K562 (cell line): Measurements from ENCODE around the gene ANKRD7. TPM values are rescaled to one million over a fixed set of nuclear protein-coding genes. Genes with fewer than 3 reads are reported as not detected.
A peak's percentile ranks its signal among the peaks of the same experiment; 100 is the strongest.

Experiments
- BHLHE40 ChIP-seq: IDR thresholded peaks from 2 replicates; pipeline ENCODE4 v1.6.1; 2011; ENCODE audit warnings: low read length, improper control_type of control experiment
- FOXP1 ChIP-seq: sonication (generic); formaldehyde crosslinking; IDR thresholded peaks from 2 replicates; pipeline ENCODE4 v1.8.0; 2022; ENCODE audit warnings: mild to moderate bottlenecking, missing genetic modification reagents
- GABPB1 ChIP-seq: sonication (generic); formaldehyde crosslinking; IDR thresholded peaks from 2 replicates; pipeline ENCODE4 v1.8.0; 2022; ENCODE audit warnings: mild to moderate bottlenecking, missing genetic modification reagents
- GTF2B ChIP-seq: IDR thresholded peaks from 2 replicates; pipeline ENCODE4 v1.6.1; 2011; ENCODE audit not compliant: insufficient read length; ENCODE audit errors: extremely low read depth
- MAFF ChIP-seq: IDR thresholded peaks from 2 replicates; pipeline ENCODE4 v1.6.1; 2012; ENCODE audit warnings: low read length, improper control_type of control experiment
- MYC ChIP-seq, 2 experiments: fragments of 250-450 bp in 1 of 2; sonication (Bioruptor Pico) in 1 of 2; IDR thresholded peaks; 2 replicates each; pipeline versions ENCODE4 v1.5.1 to v1.6.1; 2012 to 2021; ENCODE audit warnings: low read depth in 2 of 2, borderline replicate concordance in 1 of 2, improper control_type of control experiment in 1 of 2, low read length in 1 of 2, mild to moderate bottlenecking in 1 of 2, moderate library complexity in 1 of 2
- SAP30 ChIP-seq: fragments of 200-600 bp; sonication (generic); IDR thresholded peaks from 2 replicates; pipeline ENCODE4 v1.6.1; 2012; ENCODE audit warnings: borderline replicate concordance, low read depth, mild to moderate bottlenecking, moderate library complexity, low read length, control low read depth, inconsistent platforms; ENCODE audit not compliant: insufficient read depth, poor library complexity, severe bottlenecking
- ZNF184 ChIP-seq: sonication (generic); formaldehyde crosslinking; IDR thresholded peaks from 2 replicates; pipeline ENCODE4 v1.5.0; 2020; ENCODE audit warnings: missing genetic modification reagents
- ZNF280A ChIP-seq: fragments of 450-650 bp; IDR thresholded peaks from 2 replicates; pipeline ENCODE4 v1.6.1; 2018; ENCODE audit warnings: mild to moderate bottlenecking, low read depth; ENCODE audit not compliant: partially characterized antibody
- ZNF717 ChIP-seq: fragments of 250-450 bp; sonication (Bioruptor Pico); IDR thresholded peaks from 2 replicates; pipeline ENCODE4 v1.5.0; 2021
- polyA plus RNA-seq, 8 experiments: library from polyadenylated mRNA; depleted of rRNA in 4 of 8; stranded (reverse) in 5 of 8; unstranded in 3 of 8; fragments of >200 nt; fragmentation: Nextera tagmentation in 2 of 8; fragmentation: Illumina TruSeq in 1 of 8; extraction: Ambion mirVana in 2 of 8; extraction: Trizol in 1 of 8; gene quantifications; 2 replicates each; pipeline versions ENCODE4 v1.2.1 to v1.2.3, GENCODE V29; 2011 to 2014; ENCODE audit warnings: inconsistent platforms in 1 of 8, missing spikeins in 1 of 8
- total RNA-seq, 7 experiments: library from RNA; depleted of rRNA in 6 of 7; stranded (reverse); fragments of >200 nt in 6 of 7; fragmentation: Illumina TruSeq in 2 of 7; extraction: Trizol in 2 of 7; gene quantifications; 2 replicates each; pipeline versions ENCODE4 v1.2.1 to v1.2.3, GENCODE V29; 2011 to 2021; ENCODE audit warnings: low replicate concordance in 1 of 7
- TF ChIP-seq, protein P1 (sequence below), 2 experiments: fragments of 450-650 bp in 1 of 2; IDR thresholded peaks; 2 replicates each; pipeline ENCODE4 v1.6.1; 2011 to 2017; ENCODE audit warnings: low read depth in 2 of 2, antibody characterized with exemption in 1 of 2, borderline replicate concordance in 1 of 2, low read length in 1 of 2, mild to moderate bottlenecking in 1 of 2, mixed read lengths in 1 of 2; ENCODE audit not compliant: control insufficient read depth in 1 of 2
- TF ChIP-seq, protein P2 (sequence below): sonication (generic); formaldehyde crosslinking; IDR thresholded peaks from 2 replicates; pipeline ENCODE4 v1.8.0; 2022; ENCODE audit warnings: mild to moderate bottlenecking, low read depth, missing genetic modification reagents
- TF ChIP-seq, protein P3 (sequence below): fragments of 450-650 bp; conservative IDR thresholded peaks from 2 replicates; pipeline ENCODE4 v1.6.1; 2016; ENCODE audit warnings: missing genetic modification characterization, low read depth, mild to moderate bottlenecking, control low read depth, missing compliant biosample characterization

Gene ANKRD7
- total and polyA plus RNA-seq, 9 of the 15 experiments (the other 6 are each of a cell fraction or from before 2014, with no cell fraction given), result 0.33 TPM; not detected in 8

DNA sequence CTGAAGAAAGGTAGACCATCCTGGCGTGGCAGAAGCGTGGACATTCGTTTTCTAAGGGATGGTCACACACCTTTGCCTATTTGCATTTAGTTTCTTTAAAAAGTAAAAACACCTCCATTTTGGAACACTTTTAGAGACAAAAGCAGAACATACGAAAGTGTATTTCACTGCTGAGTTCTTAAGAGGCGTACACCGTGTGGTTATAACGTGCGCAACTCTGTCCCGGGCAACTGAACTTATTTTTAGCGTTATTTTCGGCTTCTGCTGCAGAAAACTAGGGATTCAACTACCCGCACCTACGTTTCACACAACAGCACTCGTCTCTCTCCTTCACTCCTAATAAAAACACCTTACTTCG lies 41.1 kb upstream of the ANKRD7 start (continued):
- TF ChIP-seq, protein P1, sequence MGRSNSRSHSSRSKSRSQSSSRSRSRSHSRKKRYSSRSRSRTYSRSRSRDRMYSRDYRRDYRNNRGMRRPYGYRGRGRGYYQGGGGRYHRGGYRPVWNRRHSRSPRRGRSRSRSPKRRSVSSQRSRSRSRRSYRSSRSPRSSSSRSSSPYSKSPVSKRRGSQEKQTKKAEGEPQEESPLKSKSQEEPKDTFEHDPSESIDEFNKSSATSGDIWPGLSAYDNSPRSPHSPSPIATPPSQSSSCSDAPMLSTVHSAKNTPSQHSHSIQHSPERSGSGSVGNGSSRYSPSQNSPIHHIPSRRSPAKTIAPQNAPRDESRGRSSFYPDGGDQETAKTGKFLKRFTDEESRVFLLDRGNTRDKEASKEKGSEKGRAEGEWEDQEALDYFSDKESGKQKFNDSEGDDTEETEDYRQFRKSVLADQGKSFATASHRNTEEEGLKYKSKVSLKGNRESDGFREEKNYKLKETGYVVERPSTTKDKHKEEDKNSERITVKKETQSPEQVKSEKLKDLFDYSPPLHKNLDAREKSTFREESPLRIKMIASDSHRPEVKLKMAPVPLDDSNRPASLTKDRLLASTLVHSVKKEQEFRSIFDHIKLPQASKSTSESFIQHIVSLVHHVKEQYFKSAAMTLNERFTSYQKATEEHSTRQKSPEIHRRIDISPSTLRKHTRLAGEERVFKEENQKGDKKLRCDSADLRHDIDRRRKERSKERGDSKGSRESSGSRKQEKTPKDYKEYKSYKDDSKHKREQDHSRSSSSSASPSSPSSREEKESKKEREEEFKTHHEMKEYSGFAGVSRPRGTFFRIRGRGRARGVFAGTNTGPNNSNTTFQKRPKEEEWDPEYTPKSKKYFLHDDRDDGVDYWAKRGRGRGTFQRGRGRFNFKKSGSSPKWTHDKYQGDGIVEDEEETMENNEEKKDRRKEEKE (IDR thresholded peaks at IDR 0.05; ENCODE audit: borderline replicate concordance in 1 of 2, control insufficient read depth in 1 of 2, low read depth in 2 of 2, low read length in 1 of 2), result 0 out of 4 replicates have a peak, but pooled peaks of 1 of the 2 experiments have one; percentile 13
- TF ChIP-seq ZNF184 (no peak), ZNF280A (no peak), MYC (IDR thresholded peaks at IDR 0.05; ENCODE audit: low read depth, low read length) (no peak), MYC (CRISPR knock-in tag; IDR thresholded peaks at IDR 0.05; ENCODE audit: borderline replicate concordance, low read depth) (no peak; the same call in 1 of the 2 replicates), GTF2B (no peak), MAFF (no peak), GABPB1 (no peak), SAP30 (peak; percentile 29), BHLHE40 (no peak), FOXP1 (CRISPR knock-in tag) (no peak; the same call in 1 of the 2 replicates), ZNF717 (CRISPR knock-in tag) (peak; percentile 54; the same call in 1 of the 2 replicates)
- TF ChIP-seq, protein P2, sequence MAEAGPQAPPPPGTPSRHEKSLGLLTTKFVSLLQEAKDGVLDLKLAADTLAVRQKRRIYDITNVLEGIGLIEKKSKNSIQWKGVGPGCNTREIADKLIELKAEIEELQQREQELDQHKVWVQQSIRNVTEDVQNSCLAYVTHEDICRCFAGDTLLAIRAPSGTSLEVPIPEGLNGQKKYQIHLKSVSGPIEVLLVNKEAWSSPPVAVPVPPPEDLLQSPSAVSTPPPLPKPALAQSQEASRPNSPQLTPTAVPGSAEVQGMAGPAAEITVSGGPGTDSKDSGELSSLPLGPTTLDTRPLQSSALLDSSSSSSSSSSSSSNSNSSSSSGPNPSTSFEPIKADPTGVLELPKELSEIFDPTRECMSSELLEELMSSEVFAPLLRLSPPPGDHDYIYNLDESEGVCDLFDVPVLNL (CRISPR knock-in tag), result no peak
- TF ChIP-seq, protein P3, sequence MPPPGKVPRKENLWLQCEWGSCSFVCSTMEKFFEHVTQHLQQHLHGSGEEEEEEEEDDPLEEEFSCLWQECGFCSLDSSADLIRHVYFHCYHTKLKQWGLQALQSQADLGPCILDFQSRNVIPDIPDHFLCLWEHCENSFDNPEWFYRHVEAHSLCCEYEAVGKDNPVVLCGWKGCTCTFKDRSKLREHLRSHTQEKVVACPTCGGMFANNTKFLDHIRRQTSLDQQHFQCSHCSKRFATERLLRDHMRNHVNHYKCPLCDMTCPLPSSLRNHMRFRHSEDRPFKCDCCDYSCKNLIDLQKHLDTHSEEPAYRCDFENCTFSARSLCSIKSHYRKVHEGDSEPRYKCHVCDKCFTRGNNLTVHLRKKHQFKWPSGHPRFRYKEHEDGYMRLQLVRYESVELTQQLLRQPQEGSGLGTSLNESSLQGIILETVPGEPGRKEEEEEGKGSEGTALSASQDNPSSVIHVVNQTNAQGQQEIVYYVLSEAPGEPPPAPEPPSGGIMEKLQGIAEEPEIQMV, result no peak
